ENCODE results near the gene DHCR24.

DHCR24 gene

GRCh38 chr1:54863267-54863665 lies 23.7 kb downstream of the DHCR24 start:
- DNase-seq: no peak

- no peak for DNase-seq
Observed at GRCh38 chr1:54861070-54861761, 25.8 kb downstream of the DHCR24 start.

GRCh38 chr1:54859700-54860391 lies 27.1 kb downstream of the DHCR24 start:
- DNase-seq: no peak

- DNase-seq: no peak
Observed at GRCh38 chr1:54857746-54858561, 29.0 kb downstream of the DHCR24 start.

- DNase-seq: no peak
Observed at GRCh38 chr1:54857141-54857540, 29.9 kb downstream of the DHCR24 start.

DNA sequence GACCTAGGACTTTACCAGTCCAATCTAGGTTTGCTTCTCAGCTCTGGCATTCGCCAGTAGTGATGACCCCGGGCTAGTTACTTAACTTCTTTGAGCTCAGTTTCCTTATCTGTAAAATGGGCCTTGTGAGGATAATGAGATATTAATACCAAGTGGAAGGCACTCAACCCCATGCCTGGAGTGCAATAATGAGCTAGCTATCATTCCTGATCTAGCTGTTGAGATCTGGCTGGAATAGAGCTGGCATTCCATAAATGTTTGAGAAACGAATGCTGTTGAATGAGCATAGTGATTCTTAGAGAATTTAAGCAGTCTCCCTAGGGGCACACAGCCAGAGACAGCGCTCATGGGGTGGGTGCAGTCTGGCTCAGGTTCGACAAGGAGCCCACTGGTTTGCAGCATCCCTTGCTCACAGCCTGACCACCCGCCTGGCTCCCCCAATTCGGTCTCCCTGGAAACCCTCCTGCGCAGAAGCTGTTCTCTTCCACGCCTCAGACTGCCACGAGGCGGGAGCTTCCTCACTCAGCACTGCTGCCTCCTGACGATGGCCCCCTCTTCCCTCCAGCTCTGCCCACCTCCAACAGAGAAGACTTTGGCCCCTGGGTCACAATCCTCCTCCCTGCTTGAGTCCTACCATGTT lies 32.5 kb downstream of the DHCR24 start:
- no peak for DNase-seq

DNA sequence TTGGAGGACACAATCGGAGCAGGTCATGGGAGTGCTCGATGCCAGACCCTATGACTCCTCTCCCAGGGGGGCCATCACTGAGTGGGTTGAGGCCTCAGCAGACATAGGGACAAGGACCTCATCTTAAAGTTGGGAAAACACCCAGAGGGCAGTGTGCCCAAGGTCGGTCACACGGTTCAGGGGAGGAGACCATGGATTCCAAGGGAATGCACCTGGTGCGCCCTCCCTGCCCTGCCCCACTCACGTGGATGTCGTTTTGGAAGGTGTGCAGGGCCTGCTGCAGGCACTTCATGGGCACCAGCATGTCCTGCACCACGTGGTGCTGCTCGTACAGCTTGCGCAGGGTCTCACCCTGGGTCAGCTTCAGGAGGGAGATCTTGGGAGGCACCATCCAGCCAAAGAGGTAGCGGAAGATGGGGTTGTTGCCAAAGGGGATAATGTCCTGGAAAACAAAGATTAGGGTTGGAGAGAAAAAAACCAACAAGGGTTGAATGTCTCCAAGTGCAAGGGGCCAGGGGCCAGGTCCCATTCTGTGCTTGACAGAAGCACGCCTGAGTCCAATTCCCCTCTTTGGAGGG lies 33.1 kb downstream of the DHCR24 start:
- DNase-seq: no peak

DNA sequence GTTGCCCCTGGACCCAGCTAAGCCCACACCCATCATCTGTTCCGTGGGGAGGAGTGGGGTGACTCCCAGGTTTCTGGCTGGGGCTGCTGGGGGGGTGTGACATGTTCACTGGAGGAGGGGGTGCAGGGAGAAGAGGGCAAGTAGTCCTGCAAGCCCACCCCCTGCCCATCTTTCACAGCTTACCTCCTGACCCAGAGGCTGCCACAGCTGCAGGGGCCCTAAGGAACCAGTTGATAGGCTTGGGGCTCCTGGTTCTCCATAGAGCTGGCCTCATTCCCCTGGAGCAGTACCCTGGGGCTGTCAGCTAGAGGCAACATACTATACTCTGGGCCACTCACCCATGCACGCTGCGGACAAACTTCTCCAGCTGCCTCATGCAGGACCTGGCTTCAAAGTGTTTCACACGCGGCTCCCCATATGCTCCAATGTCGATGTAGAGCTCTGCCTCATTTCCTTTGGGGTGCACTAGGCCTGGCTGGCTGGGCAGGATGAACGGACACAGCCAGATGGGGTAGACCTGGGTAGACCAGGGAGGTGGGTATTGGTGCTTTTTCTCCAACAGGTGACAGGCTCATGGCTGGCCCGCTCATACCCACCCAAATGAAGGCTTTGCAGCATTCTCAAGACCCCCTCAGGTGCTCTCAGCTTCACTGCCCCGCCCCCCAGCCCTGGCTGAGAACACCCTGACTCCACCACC lies 33.8 kb downstream of the DHCR24 start:
- DNase-seq: no peak

DNA sequence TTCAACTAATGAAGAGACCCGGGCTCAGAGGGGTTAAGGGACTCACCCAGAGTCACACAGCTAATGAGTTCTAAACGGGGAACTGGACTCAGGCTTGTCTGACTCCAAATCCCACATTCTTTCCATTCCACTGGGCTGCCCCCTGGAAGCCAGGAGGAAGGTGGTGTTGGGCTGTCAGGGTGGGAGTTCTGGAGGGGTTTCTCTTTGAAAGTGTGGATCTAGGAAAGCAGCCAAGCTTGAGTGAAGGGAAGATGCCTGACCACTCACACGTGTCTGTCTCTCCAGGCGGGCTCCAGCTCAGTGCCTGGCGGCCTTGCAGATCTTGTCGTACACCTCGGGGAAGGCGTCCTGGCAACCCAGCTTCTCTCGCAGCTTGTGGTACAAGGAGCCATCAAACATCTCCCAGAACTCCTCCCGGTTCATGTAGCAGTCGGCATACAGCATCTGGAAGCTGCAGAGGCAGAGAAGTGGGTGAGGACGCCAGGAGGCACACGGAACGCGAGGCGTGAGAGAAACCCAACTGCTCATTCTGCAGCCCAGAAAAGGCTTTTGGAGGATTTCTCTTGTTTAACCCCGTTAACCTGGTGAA lies 35.0 kb downstream of the DHCR24 start:
- no peak for DNase-seq

DNA sequence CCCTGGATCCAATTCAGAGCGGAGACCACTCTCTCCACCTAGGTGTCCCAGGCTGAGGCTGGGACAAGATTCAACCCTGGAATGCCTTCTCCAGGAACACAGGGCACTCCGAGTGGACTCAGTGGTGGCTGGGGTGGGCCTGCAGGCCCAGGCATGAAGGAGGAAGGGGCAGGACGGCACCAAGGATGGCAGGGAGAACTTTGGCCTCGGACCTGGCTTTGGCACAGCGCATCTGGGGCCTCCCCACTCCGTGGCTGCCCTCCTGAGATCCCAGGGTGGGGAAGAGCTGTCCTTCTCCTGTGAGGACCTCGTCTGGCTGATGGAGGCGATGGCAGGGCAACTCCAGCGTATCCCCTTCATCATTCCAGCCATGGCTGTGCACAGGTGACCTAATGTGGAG lies 35.6 kb downstream of the DHCR24 start:
- no peak for DNase-seq

DNA sequence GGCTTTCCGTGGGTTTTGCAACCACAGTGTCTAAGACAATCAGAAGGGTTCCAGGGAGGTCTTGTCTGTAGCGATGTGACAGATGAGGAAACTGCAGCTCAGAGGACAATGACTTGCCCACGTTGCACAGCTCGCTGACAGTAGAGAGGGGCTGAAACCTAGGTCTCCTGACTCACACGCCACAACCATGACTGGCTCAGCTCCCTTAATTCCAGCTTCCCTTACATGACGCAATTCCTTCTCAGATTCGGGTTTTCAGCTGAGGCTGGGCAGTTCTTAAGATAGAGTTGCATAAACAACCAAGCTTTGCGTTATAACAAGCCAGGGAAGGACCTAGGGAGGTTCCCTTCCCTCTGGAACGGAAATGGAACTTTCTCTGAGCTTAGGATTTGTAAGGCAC lies 36.3 kb downstream of the DHCR24 start:
- no peak for DNase-seq

DNA sequence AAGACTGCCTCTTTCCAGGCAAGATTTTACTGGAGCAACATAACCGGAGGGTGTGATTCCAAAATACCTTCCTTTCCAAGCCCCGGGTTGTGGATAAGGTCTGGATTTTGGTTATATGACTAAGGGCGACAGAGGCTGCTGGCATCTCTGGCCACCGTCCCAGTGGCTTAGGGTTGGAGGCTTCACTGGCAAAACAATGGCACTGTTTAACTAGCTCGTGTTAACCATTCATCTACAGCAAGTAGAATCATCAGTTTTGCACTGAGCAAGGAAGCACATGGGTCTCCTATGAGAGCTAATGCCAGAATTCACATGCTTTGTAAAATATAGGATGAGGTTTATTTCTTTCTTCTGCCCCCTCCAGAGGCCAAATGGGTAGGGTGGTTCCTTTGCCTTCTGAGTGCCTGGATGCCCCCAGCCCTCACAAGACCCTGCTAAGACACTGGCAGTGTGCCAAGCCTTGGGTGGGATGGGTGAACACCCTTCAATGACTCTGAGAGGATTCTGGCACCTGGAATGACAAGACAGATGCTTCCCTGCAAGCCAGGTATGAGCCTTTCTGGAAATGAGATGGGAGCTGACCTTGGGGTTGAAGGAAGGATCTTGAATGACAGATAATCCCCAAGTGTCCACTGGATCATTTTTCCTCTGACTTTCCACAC lies 36.8 kb downstream of the DHCR24 start:
- no peak for DNase-seq

DNA sequence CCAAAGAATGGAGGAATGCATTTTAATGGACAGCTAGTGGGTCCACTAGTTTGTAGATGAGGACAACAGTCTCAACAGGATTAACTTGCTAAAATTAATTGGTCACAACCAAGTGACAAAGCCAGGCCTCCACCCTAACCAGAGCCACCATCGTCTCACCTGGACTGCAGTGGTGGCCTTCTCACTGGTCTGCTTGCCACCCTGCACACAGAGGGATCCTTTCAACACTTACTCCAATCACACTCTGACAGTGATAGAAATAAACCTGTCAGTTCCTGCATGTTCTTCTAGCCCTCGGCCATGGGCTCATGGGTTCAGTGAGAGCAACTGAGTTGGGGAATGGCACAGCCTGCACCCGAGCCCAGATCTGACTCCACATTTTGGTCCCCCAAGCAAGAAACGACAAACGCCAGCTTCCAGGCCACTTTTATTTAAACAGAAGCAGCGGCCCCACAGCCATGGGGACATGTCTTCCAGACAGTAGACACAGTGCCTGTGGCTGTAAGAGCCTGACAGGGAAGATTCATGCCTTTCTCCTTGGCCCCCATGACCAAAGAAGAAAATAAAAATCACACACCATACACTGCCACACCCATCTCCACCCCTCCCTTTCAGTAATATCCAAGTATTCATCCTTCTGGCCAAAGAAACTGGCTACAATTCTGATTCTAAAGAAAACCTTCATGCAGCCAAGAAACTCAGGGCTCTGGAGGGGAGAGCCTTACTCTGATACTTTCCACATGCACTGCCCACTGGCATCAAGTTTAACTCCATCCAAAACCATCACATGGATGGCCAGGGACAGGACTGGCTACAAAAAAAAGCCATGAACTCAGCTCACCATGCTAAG lies 37.6 kb downstream of the DHCR24 start:
- no peak for DNase-seq

GRCh38 chr1:54848134-54848948 lies 38.7 kb downstream of the DHCR24 start:
- no peak for DNase-seq

DNA sequence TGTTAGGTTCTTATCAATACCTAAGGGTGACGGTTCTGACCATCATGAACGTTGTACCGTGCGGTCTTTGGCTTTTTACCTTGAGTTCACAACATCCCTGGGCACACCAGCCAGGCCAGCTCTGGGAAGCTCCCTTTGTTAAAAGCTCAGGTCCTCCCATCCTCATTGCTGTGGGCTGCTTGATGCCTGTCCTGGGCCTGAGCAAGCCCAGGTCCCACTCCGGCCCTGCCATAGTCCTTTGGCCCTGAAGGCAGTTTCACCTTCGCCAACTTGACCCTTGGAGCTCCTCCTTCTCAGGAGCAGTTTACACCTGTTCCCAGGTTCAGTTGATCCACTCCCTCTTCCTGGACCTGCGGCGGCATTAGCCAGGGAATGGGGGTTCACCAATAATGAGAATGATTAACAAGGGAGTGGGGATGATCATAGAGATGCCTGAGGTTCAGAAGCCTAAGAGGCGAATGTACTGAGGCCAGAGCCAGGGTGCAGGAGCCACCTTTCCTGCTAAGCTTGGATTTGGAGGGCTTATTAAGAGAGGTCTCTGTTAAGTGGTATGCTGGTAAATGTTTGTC lies 40.2 kb downstream of the DHCR24 start:
- DNase-seq: no peak

DNA sequence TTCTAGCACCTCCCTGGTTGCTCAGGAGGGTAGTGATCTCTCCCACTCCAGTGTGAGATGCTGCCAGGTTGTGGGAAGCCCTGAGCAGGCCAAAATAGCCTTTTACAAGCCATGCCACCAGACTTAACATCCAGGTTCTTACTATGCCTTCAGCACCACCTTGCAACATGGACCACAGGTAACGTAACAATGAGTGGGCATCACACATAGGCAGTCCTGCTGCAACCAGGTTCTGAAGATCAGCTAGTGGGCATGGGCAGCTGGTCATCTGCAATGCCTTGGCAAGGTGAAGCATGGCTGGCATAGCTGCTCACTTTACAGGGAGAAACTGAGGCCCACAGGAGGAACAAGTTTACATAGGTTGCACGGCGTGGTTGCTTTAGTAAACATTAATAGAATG lies 40.7 kb downstream of the DHCR24 start:
- DNase-seq: no peak

DNA sequence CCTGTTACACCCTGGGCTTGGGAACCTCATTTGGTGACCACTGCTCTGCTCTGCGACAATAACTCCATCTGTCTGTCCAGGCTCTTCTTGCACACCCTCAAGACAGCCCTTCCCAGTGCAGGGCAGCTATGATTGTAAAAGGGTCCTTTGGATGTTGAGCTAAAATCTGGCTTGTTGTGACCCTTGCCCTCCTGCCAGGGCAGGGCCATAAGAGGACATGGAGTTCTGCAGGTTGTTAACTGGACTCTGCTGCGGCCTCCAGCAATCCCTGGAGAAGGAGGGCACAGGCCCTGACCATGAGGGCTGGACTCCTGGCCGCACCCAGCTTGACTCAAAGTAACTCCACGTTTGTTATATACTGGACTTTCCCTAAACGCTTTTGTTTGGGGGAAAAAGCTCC lies 41.2 kb downstream of the DHCR24 start:
- DNase-seq: no peak

DNA sequence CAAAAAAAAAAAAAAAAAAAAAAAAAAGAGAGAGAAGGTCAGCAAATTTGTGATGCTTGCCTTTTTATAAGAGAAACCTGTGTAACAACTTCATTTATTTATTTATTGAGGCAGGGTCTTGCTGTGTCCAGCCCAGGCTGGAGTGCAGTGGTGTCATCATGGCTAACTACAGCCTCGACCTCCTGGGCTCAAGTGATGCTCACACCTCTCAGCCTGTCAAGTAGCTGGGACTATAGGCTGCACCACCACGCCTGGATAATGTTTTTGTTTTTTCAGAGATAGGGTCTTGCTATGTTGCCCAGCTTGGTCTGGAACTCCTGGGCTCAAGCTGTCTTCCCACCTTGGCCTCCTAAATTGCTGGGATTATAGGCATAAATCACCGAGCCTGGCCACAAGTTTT lies 42.4 kb downstream of the DHCR24 start:
- no peak for DNase-seq

DNA sequence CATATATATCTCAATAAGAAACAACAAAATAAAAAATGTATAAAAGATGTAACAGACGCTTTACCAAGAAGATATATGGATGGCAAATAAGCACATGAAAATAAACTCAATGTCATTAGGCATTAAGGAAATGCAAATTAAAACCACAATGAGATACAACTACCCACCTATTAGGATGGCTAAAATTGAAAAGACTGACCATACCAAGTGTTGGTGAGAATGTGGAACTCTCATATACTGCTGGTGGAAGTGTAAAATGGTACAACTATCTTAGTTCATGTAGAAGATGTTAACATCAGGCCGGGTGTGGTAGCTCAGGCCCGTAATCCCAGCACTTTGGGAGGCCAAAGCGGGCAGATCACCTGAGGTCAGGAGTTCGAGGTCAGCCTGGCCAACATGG lies 43.5 kb downstream of the DHCR24 start:
- no peak for DNase-seq
